Activated CD4-positive, alpha-beta T cell treated with anti-CD3 and anti-CD28 coated beads for 36 hours (primary cell): ENCODE results near the gene ANKRD62. TPM values are rescaled to one million over a fixed set of nuclear protein-coding genes. Genes with fewer than 3 reads are reported as not detected.
A peak's percentile ranks its signal among the peaks of the same experiment; 100 is the strongest.
"Not testable (repeated sequence)": the region's sequence is repeated elsewhere in the genome, so short reads cannot be mapped to it uniquely, and the experiment has no call there.

Experiments used
- ATAC-seq: fragments of 200-7000 bp; cut with Tn5 transposase; one replicate; pipeline ENCODE4 v1.10.0; 2021; ENCODE audit warnings: mild to moderate bottlenecking, moderate library complexity
- CTCF ChIA-PET: fragments of 350-600 bp; sonication (Branson Sonifier 250); formaldehyde crosslinking; loops from one replicate; lab custom pipeline; 2021; ENCODE audit warnings: antibody characterized with exemption; lab: Charles Lee
- POLR2A ChIA-PET: fragments of 350-600 bp; sonication (Branson Sonifier 250); formaldehyde crosslinking; loops from one replicate; lab custom pipeline; 2021; ENCODE audit warnings: antibody characterized with exemption, inconsistent platforms; lab: Charles Lee
- DNase-seq: peaks from one replicate; pipeline ENCODE4 v3.0.0-alpha.2; 2020
- H3K27ac Mint-ChIP-seq: one replicate; pipeline ENCODE4 v1.8.0; 2021; ENCODE audit warnings: mixed read lengths
- H3K27me3 Mint-ChIP-seq: one replicate; pipeline ENCODE4 v1.8.0; 2021; ENCODE audit warnings: mixed read lengths
- H3K36me3 Mint-ChIP-seq: one replicate; pipeline ENCODE4 v1.8.0; 2021; ENCODE audit warnings: low read depth, mixed read lengths
- H3K4me1 Mint-ChIP-seq: one replicate; pipeline ENCODE4 v1.8.0; 2021; ENCODE audit warnings: mixed read lengths
- H3K4me3 Mint-ChIP-seq: one replicate; pipeline ENCODE4 v1.8.0; 2021; ENCODE audit warnings: mild to moderate bottlenecking, moderate library complexity, mixed read lengths
- H3K9me3 Mint-ChIP-seq: one replicate; pipeline ENCODE4 v1.8.0; 2021; ENCODE audit warnings: low read depth, mixed read lengths
- intact Hi-C, 2 experiments: fragments of 100-400 bp; cut with DNase I in 1 of 2; cut with micrococcal nuclease in 1 of 2; formaldehyde crosslinking; loops; one replicate each; pipeline versions ENCODE4 v1.14.2 to v1.15.1; 2022 to 2024; cut with DNase I, micrococcal nuclease
- total RNA-seq, 2 experiments: library from RNA; stranded (reverse); gene quantifications; one replicate each; pipeline ENCODE4 v1.2.3, GENCODE V29; 2021

ANKRD62 gene
- total RNA-seq, 2 experiments from 2014 or later = not detected

GRCh38 chr18:12068950-12069320 is 24.7 kb upstream of the ANKRD62 start:
- H3K4me3 Mint-ChIP-seq = no peak overlapping the region
- POLR2A ChIA-PET = no interaction called here

GRCh38 chr18:12071066-12071465 is 22.6 kb upstream of the ANKRD62 start:
- intact Hi-C loops, H3K9me3 Mint-ChIP-seq, H3K27ac Mint-ChIP-seq, H3K36me3 Mint-ChIP-seq, DNase-seq, ATAC-seq, CTCF ChIA-PET, H3K4me1 Mint-ChIP-seq, POLR2A ChIA-PET, H3K4me3 Mint-ChIP-seq: not testable (repeated sequence)
- H3K27me3 Mint-ChIP-seq = peaks cover 17% of the 10 kb centered on the region

More at GRCh38 chr18:12068950-12069320, 24.7 kb upstream of the ANKRD62 start:
- H3K4me1 Mint-ChIP-seq = no peaks in the 10 kb centered on the region
- intact Hi-C loops = no loop called here
- no peaks in the 10 kb centered on the region for H3K36me3 Mint-ChIP-seq
- CTCF ChIA-PET = no interaction called here
- H3K27ac Mint-ChIP-seq = no peak overlapping the region
- no peaks in the 10 kb centered on the region for H3K9me3 Mint-ChIP-seq
- DNase-seq (no peak), ATAC-seq (no peak)
- H3K27me3 Mint-ChIP-seq = peaks cover 7% of the 10 kb centered on the region

- no peaks in the 10 kb centered on the region for H3K9me3 Mint-ChIP-seq
These were observed 20.6 kb upstream of the ANKRD62 start for GRCh38 chr18:12072996-12073395.

GRCh38 chr18:12074736-12075135 is 18.9 kb upstream of the ANKRD62 start:
- ChIA-PET POLR2A (no interaction called here), CTCF (no interaction called here)
- H3K27me3 Mint-ChIP-seq = peaks cover 26% of the 10 kb centered on the region
- intact Hi-C loops = no loop called here
- no peak for DNase-seq
- no peak overlapping the region for H3K27ac Mint-ChIP-seq
- no peaks in the 10 kb centered on the region for H3K36me3 Mint-ChIP-seq
- H3K4me3 Mint-ChIP-seq = no peak overlapping the region
- no peaks in the 10 kb centered on the region for H3K4me1 Mint-ChIP-seq
- H3K9me3 Mint-ChIP-seq = no peaks in the 10 kb centered on the region
- ATAC-seq = no peak

More at GRCh38 chr18:12072996-12073395, 20.6 kb upstream of the ANKRD62 start:
- ATAC-seq (no peak), DNase-seq (no peak)
- Mint-ChIP-seq H3K27me3 (peaks cover 21% of the 10 kb centered on the region), H3K4me3 (no peak overlapping the region), H3K27ac (no peak overlapping the region), H3K36me3 (no peaks in the 10 kb centered on the region), H3K4me1 (no peaks in the 10 kb centered on the region)
- ChIA-PET CTCF (interaction anchor here (1.0 kb wide), 1 partner anchor 9 kb away, joined by 3 read pairs; no protein-coding TSS in a partner anchor), POLR2A (no interaction called here)
- intact Hi-C loops = no loop called here

GRCh38 chr18:12076424-12077140 is 17.1 kb upstream of the ANKRD62 start:
- ChIA-PET POLR2A (no interaction called here), CTCF (no interaction called here)
- DNase-seq (peak; percentile 21), ATAC-seq (peak; percentile 49)
- Mint-ChIP-seq H3K27me3 (peaks cover 26% of the 10 kb centered on the region), H3K36me3 (no peaks in the 10 kb centered on the region), H3K9me3 (no peaks in the 10 kb centered on the region), H3K4me3 (no peak overlapping the region), H3K4me1 (no peaks in the 10 kb centered on the region), H3K27ac (no peak overlapping the region)
- intact Hi-C loops = no loop called here

GRCh38 chr18:12077994-12078393 is 15.6 kb upstream of the ANKRD62 start:
- CTCF ChIA-PET, POLR2A ChIA-PET: not testable (repeated sequence)

GRCh38 chr18:12079491-12080237 is 14.0 kb upstream of the ANKRD62 start:
- POLR2A ChIA-PET = no interaction called here
- peaks cover 19% of the 10 kb centered on the region for H3K27me3 Mint-ChIP-seq
- CTCF ChIA-PET = no interaction called here
- H3K36me3 Mint-ChIP-seq = no peaks in the 10 kb centered on the region
- H3K4me1 Mint-ChIP-seq = no peaks in the 10 kb centered on the region
- DNase-seq (no peak), ATAC-seq (no peak)
- H3K9me3 Mint-ChIP-seq = no peaks in the 10 kb centered on the region
- intact Hi-C loops = no loop called here
- no peak overlapping the region for H3K27ac Mint-ChIP-seq
- no peak overlapping the region for H3K4me3 Mint-ChIP-seq

More at GRCh38 chr18:12077994-12078393, 15.6 kb upstream of the ANKRD62 start:
- H3K27ac Mint-ChIP-seq, intact Hi-C loops, DNase-seq, H3K36me3 Mint-ChIP-seq, H3K4me3 Mint-ChIP-seq, H3K9me3 Mint-ChIP-seq, H3K4me1 Mint-ChIP-seq, ATAC-seq: not testable (repeated sequence)
- H3K27me3 Mint-ChIP-seq = peaks cover 24% of the 10 kb centered on the region

- H3K9me3 Mint-ChIP-seq = no peaks in the 10 kb centered on the region
- no peak for ATAC-seq
- no peaks in the 10 kb centered on the region for H3K27me3 Mint-ChIP-seq
- no peak overlapping the region for H3K4me3 Mint-ChIP-seq
- no peaks in the 10 kb centered on the region for H3K4me1 Mint-ChIP-seq
- no peak for DNase-seq
- intact Hi-C loops = no loop called here
- CTCF ChIA-PET = no interaction called here
- no peaks in the 10 kb centered on the region for H3K36me3 Mint-ChIP-seq
- no peak overlapping the region for H3K27ac Mint-ChIP-seq
- POLR2A ChIA-PET = no interaction called here
These were observed 8.5 kb upstream of the ANKRD62 start for GRCh38 chr18:12085136-12085535.

- ATAC-seq (no peak), DNase-seq (no peak)
- POLR2A ChIA-PET = no interaction called here
- no peaks in the 10 kb centered on the region for H3K27me3 Mint-ChIP-seq
- intact Hi-C loops = no loop called here
- CTCF ChIA-PET = no interaction called here
- no peaks in the 10 kb centered on the region for H3K9me3 Mint-ChIP-seq
- H3K4me1 Mint-ChIP-seq = no peaks in the 10 kb centered on the region
- H3K27ac Mint-ChIP-seq = no peak overlapping the region
- H3K4me3 Mint-ChIP-seq = no peak overlapping the region
- no peaks in the 10 kb centered on the region for H3K36me3 Mint-ChIP-seq
These were observed 7.9 kb upstream of the ANKRD62 start for GRCh38 chr18:12085786-12086185.

GRCh38 chr18:12086249-12086648 is 7.4 kb upstream of the ANKRD62 start:
- ChIA-PET CTCF (no interaction called here), POLR2A (no interaction called here)
- intact Hi-C loops = no loop called here
- Mint-ChIP-seq H3K36me3 (no peaks in the 10 kb centered on the region), H3K4me1 (no peaks in the 10 kb centered on the region), H3K9me3 (no peaks in the 10 kb centered on the region), H3K4me3 (no peak overlapping the region), H3K27me3 (no peaks in the 10 kb centered on the region), H3K27ac (no peak overlapping the region)
- DNase-seq (no peak), ATAC-seq (no peak)

- ChIA-PET CTCF (no interaction called here), POLR2A (no interaction called here)
- Mint-ChIP-seq H3K36me3 (no peaks in the 10 kb centered on the region), H3K9me3 (no peaks in the 10 kb centered on the region), H3K27me3 (no peaks in the 10 kb centered on the region), H3K4me1 (no peaks in the 10 kb centered on the region), H3K27ac (no peak overlapping the region), H3K4me3 (no peak overlapping the region)
- ATAC-seq (no peak), DNase-seq (no peak)
- intact Hi-C loops = no loop called here
These were observed 6.8 kb upstream of the ANKRD62 start for GRCh38 chr18:12086677-12087470.
